Effector memory CD4-positive, alpha-beta T cell (primary cell): ENCODE results near the gene PSTK.

Experiments used
- DNase-seq, 3 donors: peaks; one replicate each; pipeline ENCODE4 v3.0.0-alpha.2; 2020
- H3K27ac ChIP-seq: 2 replicates; pipeline ENCODE4 v1.7.0; 2013; ENCODE audit warnings: mild to moderate bottlenecking, low read length, moderate library complexity; ENCODE audit not compliant: insufficient read depth, poor library complexity, severe bottlenecking
- H3K27me3 ChIP-seq: replicated peaks from 2 replicates; pipeline ENCODE4 v1.7.0; 2013; ENCODE audit warnings: mild to moderate bottlenecking, low read length; ENCODE audit not compliant: insufficient read depth, control insufficient read depth, poor library complexity, severe bottlenecking
- H3K36me3 ChIP-seq: 2 replicates; pipeline ENCODE4 v1.7.0; 2013; ENCODE audit warnings: mild to moderate bottlenecking, low read length, moderate library complexity; ENCODE audit not compliant: control insufficient read depth, insufficient read depth
- H3K4me1 ChIP-seq: 2 replicates; pipeline ENCODE4 v1.7.0; 2013; ENCODE audit warnings: low read length, mild to moderate bottlenecking; ENCODE audit not compliant: control insufficient read depth, insufficient read depth, poor library complexity, severe bottlenecking
- H3K4me3 ChIP-seq: 2 replicates; pipeline ENCODE4 v1.7.0; 2013; ENCODE audit warnings: low read length, low read depth, mild to moderate bottlenecking; ENCODE audit not compliant: insufficient read depth, poor library complexity, severe bottlenecking
- H3K9me3 ChIP-seq: 2 replicates; pipeline ENCODE4 v1.7.0; 2013; ENCODE audit warnings: mild to moderate bottlenecking, low read length, moderate library complexity; ENCODE audit not compliant: control insufficient read depth

PSTK gene

DNA sequence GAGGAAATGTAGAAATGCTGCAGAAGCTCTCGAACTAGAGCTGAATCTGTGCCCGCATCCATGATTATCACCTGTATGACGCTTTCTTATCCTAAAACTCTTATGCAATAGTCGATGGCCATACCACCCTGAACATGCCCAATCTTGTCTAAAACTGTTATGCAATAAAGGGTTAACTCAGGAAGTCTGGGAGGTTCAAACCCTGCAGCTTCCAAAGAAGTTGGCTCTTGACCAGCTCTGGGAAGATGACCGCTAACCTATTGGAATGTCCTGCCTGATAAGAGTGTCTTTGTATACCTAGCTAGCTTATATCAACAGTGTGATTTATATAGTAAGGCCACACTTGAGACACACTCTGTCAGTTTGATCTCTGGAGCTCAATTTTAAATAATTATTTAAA lies 22.7 kb upstream of the PSTK start:
- H3K4me1 ChIP-seq = peaks cover 9% of the 10 kb centered on the region
- no peaks in the 10 kb centered on the region for H3K36me3 ChIP-seq
- H3K4me3 ChIP-seq = no peak overlapping the region
- H3K9me3 ChIP-seq = no peaks in the 10 kb centered on the region
- no peak overlapping the region for H3K27ac ChIP-seq
- H3K27me3 ChIP-seq = no peaks in the 10 kb centered on the region
- no peak for DNase-seq

DNA sequence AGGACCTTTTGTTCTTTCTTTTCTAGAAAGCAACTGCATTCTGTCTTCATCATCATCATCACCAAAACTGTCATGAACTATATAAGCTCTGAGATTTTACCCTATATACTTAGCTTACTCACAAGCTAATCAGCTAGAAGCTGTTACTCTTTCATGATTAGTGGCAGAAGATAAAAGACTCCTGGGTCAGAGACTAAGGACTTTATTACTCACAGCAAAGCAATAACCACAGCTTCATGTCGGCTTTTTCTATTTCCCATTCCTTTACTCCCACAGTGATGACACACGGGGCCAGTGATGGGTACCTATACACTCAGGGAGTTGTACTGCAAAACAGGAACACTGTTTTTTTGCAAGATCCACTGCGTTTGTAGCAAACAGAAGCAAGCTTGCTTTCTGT lies 17.8 kb upstream of the PSTK start:
- DNase-seq = no peak
- Histone ChIP-seq H3K9me3 (no peaks in the 10 kb centered on the region), H3K27ac (no peak overlapping the region), H3K4me3 (no peak overlapping the region), H3K4me1 (no peaks in the 10 kb centered on the region), H3K36me3 (no peaks in the 10 kb centered on the region), H3K27me3 (no peaks in the 10 kb centered on the region)

GRCh38 chr10:122966879-122967278 lies 13.3 kb upstream of the PSTK start:
- Histone ChIP-seq H3K4me3 (no peak overlapping the region), H3K27me3 (no peaks in the 10 kb centered on the region), H3K4me1 (no peaks in the 10 kb centered on the region), H3K27ac (no peak overlapping the region), H3K36me3 (no peaks in the 10 kb centered on the region), H3K9me3 (no peaks in the 10 kb centered on the region)
- DNase-seq = no peak

DNA sequence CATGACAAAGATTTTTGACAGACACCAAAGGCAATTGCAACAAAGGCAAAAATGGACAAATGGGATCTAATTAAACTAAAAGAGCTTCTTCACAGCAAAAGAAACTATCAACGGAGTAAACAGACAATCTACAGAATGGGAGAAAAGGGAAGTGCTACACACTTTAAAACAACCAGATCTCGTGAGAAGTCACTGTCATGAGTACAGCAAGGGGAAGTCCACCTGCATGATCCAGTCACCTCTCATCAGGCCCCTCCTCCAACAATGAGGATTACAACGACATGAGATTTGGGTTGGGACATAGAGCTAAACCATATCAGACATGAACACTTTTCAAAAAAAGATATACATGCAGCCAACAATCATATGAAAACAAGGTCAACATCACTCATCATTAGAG lies 11.5 kb upstream of the PSTK start:
- Histone ChIP-seq H3K27me3 (no peaks in the 10 kb centered on the region), H3K27ac (no peak overlapping the region), H3K4me1 (no peaks in the 10 kb centered on the region), H3K36me3 (no peaks in the 10 kb centered on the region), H3K4me3 (no peak overlapping the region), H3K9me3 (no peaks in the 10 kb centered on the region)
- DNase-seq = no peak

DNA sequence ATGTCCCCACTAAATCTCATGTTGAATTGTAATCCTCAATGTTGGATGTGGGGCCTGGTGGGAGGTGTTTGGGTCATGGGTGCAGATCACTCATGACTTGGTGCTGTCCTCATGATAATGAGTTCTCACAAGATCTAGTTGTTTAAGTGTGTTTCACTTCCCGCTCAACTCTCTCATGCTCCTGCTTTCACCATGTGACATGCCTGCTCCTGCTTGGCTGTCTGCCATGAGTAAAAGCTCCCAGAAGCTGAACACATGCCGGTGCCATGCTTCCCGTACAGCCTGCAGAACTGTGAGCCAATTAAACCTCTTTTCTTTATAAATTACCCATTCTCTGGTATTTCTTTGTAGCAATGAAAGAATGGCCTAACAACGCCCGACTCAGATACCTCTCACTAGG lies 6.2 kb upstream of the PSTK start:
- Histone ChIP-seq H3K9me3 (no peaks in the 10 kb centered on the region), H3K27me3 (no peaks in the 10 kb centered on the region), H3K36me3 (no peaks in the 10 kb centered on the region), H3K27ac (no peak overlapping the region), H3K4me1 (no peaks in the 10 kb centered on the region), H3K4me3 (no peak overlapping the region)
- DNase-seq = no peak

- no peak for DNase-seq
- no peak overlapping the region for H3K4me3 ChIP-seq
- no peaks in the 10 kb centered on the region for H3K27me3 ChIP-seq
- no peaks in the 10 kb centered on the region for H3K9me3 ChIP-seq
- H3K36me3 ChIP-seq = no peaks in the 10 kb centered on the region
- H3K4me1 ChIP-seq = no peaks in the 10 kb centered on the region
- H3K27ac ChIP-seq = no peak overlapping the region
Observed at GRCh38 chr10:122974543-122975064, 5.6 kb upstream of the PSTK start.

DNA sequence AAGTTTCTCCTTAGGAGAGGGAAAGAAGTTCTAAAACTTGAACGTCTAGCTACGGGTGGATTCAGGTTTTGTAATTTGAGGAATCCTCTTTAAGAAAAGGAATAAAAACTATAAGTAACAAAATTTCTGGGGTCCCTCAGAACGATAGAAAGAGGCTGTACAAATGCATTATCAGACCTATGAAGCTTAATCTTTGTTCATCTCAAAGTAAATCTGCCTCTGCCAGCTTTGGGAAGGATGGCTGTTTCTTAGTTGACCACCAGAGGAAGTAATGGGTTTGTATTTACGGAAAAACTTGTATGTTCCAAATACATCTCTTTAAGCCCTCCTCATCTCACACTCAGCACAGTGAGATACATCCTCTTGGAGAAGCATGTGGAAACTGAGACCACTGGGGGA lies 864 bp downstream of the PSTK start:
- DNase-seq = no peak
- no peaks in the 10 kb centered on the region for H3K27me3 ChIP-seq

GRCh38 chr10:122983898-122984297 lies 3.7 kb downstream of the PSTK start:
- no peaks in the 10 kb centered on the region for H3K9me3 ChIP-seq
- H3K4me1 ChIP-seq = no peaks in the 10 kb centered on the region
- peaks cover 3% of the 10 kb centered on the region for H3K36me3 ChIP-seq
- DNase-seq = no peak
- no peaks in the 10 kb centered on the region for H3K27me3 ChIP-seq
- no peak overlapping the region for H3K27ac ChIP-seq
- H3K4me3 ChIP-seq = no peak overlapping the region

More for the DNA sequence above, 864 bp downstream of the PSTK start:
- Histone ChIP-seq H3K9me3 (no peaks in the 10 kb centered on the region), H3K27ac (no peak overlapping the region), H3K4me1 (no peaks in the 10 kb centered on the region), H3K36me3 (peaks cover 3% of the 10 kb centered on the region), H3K4me3 (peak overlapping the region; percentile 84)

- Histone ChIP-seq H3K36me3 (peaks cover 3% of the 10 kb centered on the region), H3K4me3 (no peak overlapping the region), H3K9me3 (no peaks in the 10 kb centered on the region), H3K4me1 (no peaks in the 10 kb centered on the region), H3K27ac (no peak overlapping the region), H3K27me3 (no peaks in the 10 kb centered on the region)
- DNase-seq = no peak
Observed at GRCh38 chr10:122984708-122985107, 4.5 kb downstream of the PSTK start.

DNA sequence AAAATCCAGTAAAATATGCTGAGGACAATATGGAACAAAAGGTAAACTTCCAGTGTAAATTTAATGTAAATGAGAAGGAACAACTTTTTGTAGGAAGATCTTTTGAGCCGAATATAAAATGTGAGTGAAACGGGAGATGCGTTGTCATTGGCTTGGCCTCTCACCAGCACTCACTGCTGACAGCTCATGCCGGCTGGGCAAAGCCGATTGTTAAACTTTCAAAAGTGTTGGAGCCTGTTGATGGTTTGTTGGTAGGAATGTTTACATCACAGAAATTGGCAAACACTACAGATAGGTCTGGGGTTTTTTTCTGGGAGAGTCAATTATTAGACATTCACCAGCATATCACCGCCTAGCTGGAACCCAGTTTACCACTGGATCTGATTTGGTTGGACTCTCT lies 6.1 kb downstream of the PSTK start:
- H3K4me3 ChIP-seq = no peak overlapping the region
- H3K4me1 ChIP-seq = no peaks in the 10 kb centered on the region
- no peak overlapping the region for H3K27ac ChIP-seq
- no peaks in the 10 kb centered on the region for H3K27me3 ChIP-seq
- H3K36me3 ChIP-seq = peaks cover 3% of the 10 kb centered on the region
- H3K9me3 ChIP-seq = no peaks in the 10 kb centered on the region
- DNase-seq = no peak

GRCh38 chr10:122988501-122988900 lies 8.3 kb downstream of the PSTK start:
- no peak overlapping the region for H3K27ac ChIP-seq
- H3K36me3 ChIP-seq = peaks cover 2% of the 10 kb centered on the region
- DNase-seq = no peak

More at GRCh38 chr10:122988501-122988900, 8.3 kb downstream of the PSTK start:
- Histone ChIP-seq H3K27me3 (no peaks in the 10 kb centered on the region), H3K4me1 (no peaks in the 10 kb centered on the region), H3K9me3 (no peaks in the 10 kb centered on the region), H3K4me3 (no peak overlapping the region)
